ENCODE results near the gene TAC4. TPM values are rescaled to one million over a fixed set of nuclear protein-coding genes. Genes with fewer than 3 reads are reported as not detected.
A peak's percentile ranks its signal among the peaks of the same experiment; 100 is the strongest.

Gene TAC4
- total and polyA plus RNA-seq, 9 of the 15 experiments (the other 6 are each of a cell fraction or from before 2014, with no cell fraction given), result 0.17 TPM; not detected in 8

GRCh38 chr17:49788478-49789242 is 59.2 kb downstream of the TAC4 start, which contains the start of gene KAT7 (continued):
- TF ChIP-seq HBP1 (CRISPR knock-in tag; IDR thresholded peaks at IDR 0.05) (peak; percentile 77; the same call in 1 of the 2 replicates), ZNF311 (CRISPR knock-in tag; IDR thresholded peaks at IDR 0.05) (0 out of 2 replicates have a peak, but pooled peaks have one; percentile 13), SIN3A (IDR thresholded peaks at IDR 0.05; ENCODE audit: borderline replicate concordance in 2 of 2, control insufficient read depth in 1 of 2, low read depth in 2 of 2, low read length in 2 of 2) (peak; percentile 57 to 84; a peak in 3 of 4 replicates), FOXK2 (conservative IDR thresholded peaks at IDR 0.05 in 1 of 2, IDR thresholded peaks at IDR 0.05 in 1 of 2; ENCODE audit: low read depth in 2 of 2) (peak in 1 of 2 experiments; percentile 50; a peak in 2 of 4 replicates), ZNF511 (CRISPR knock-in tag; IDR thresholded peaks at IDR 0.05) (peak; percentile 84; the same call in 1 of the 2 replicates), TAF9B (IDR thresholded peaks at IDR 0.05; ENCODE audit: partially characterized antibody) (peak; percentile 89), FOXK1 (CRISPR knock-in tag; IDR thresholded peaks at IDR 0.05; ENCODE audit: borderline replicate concordance) (0 out of 2 replicates have a peak, but pooled peaks have one; percentile 75), KDM2B (CRISPR knock-in tag; IDR thresholded peaks at IDR 0.05) (no peak), CREBBP (IDR thresholded peaks at IDR 0.05; ENCODE audit: low read depth, low read length) (no peak), TEAD1 (CRISPR knock-in tag; IDR thresholded peaks at IDR 0.05) (peak in 1 of 2 experiments; percentile 71; a peak in 2 of 4 replicates), BACH1 (tag; IDR thresholded peaks at IDR 0.05) (peak; percentile 85; the same call in 1 of the 2 replicates), ZNF57 (CRISPR knock-in tag; IDR thresholded peaks at IDR 0.05) (0 out of 2 replicates have a peak, but pooled peaks have one; percentile 65), BRF1 (IDR thresholded peaks at IDR 0.05; ENCODE audit: borderline replicate concordance, extremely low read depth, insufficient read length) (no peak), KLF13 (tag; IDR thresholded peaks at IDR 0.05; ENCODE audit: borderline replicate concordance, low read depth) (no peak; the same call in 1 of the 2 replicates), ASH1L (IDR thresholded peaks at IDR 0.05; ENCODE audit: borderline replicate concordance, low read depth, partially characterized antibody) (peak; percentile 99), ZNF316 (IDR thresholded peaks at IDR 0.05) (peak; percentile 48; the same call in 1 of the 2 replicates), POLR2AphosphoS5 (IDR thresholded peaks at IDR 0.05; ENCODE audit: control insufficient read depth, insufficient read depth, low read depth, low read length) (peak; percentile 84)
- TF ChIP-seq, protein P1, sequence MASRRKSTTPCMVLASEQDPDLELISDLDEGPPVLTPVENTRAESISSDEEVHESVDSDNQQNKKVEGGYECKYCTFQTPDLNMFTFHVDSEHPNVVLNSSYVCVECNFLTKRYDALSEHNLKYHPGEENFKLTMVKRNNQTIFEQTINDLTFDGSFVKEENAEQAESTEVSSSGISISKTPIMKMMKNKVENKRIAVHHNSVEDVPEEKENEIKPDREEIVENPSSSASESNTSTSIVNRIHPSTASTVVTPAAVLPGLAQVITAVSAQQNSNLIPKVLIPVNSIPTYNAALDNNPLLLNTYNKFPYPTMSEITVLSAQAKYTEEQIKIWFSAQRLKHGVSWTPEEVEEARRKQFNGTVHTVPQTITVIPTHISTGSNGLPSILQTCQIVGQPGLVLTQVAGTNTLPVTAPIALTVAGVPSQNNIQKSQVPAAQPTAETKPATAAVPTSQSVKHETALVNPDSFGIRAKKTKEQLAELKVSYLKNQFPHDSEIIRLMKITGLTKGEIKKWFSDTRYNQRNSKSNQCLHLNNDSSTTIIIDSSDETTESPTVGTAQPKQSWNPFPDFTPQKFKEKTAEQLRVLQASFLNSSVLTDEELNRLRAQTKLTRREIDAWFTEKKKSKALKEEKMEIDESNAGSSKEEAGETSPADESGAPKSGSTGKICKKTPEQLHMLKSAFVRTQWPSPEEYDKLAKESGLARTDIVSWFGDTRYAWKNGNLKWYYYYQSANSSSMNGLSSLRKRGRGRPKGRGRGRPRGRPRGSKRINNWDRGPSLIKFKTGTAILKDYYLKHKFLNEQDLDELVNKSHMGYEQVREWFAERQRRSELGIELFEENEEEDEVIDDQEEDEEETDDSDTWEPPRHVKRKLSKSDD (conservative IDR thresholded peaks at IDR 0.05; ENCODE audit: low read length), result peak; percentile 95; the same call in 1 of the 2 replicates
- TF ChIP-seq, protein P2, sequence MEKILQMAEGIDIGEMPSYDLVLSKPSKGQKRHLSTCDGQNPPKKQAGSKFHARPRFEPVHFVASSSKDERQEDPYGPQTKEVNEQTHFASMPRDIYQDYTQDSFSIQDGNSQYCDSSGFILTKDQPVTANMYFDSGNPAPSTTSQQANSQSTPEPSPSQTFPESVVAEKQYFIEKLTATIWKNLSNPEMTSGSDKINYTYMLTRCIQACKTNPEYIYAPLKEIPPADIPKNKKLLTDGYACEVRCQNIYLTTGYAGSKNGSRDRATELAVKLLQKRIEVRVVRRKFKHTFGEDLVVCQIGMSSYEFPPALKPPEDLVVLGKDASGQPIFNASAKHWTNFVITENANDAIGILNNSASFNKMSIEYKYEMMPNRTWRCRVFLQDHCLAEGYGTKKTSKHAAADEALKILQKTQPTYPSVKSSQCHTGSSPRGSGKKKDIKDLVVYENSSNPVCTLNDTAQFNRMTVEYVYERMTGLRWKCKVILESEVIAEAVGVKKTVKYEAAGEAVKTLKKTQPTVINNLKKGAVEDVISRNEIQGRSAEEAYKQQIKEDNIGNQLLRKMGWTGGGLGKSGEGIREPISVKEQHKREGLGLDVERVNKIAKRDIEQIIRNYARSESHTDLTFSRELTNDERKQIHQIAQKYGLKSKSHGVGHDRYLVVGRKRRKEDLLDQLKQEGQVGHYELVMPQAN (IDR thresholded peaks at IDR 0.05; ENCODE audit: borderline replicate concordance), result peak; percentile 87

Measured in K562 (cell line).